Activated T-helper 17 cell treated with anti-CD3 and anti-CD28 coated beads, Interleukin-2, amount 50 U/mL, for 72 hours (primary cell): ENCODE data around the gene CDH23. TPM values are rescaled to one million over a fixed set of nuclear protein-coding genes. Genes with fewer than 3 reads are reported as not detected.

Experiments
- ATAC-seq: fragments of 150-1000 bp; cut with Tn5 transposase; replicated peaks from 2 replicates; pipeline ENCODE4 v1.10.0; 2021; ENCODE audit warnings: mild to moderate bottlenecking, moderate library complexity
- H3K27ac Mint-ChIP-seq: one replicate; pipeline ENCODE4 v1.8.0; 2022; ENCODE audit warnings: mixed read lengths
- H3K27me3 Mint-ChIP-seq: one replicate; pipeline ENCODE4 v1.8.0; 2022; ENCODE audit warnings: mixed read lengths
- H3K36me3 Mint-ChIP-seq: one replicate; pipeline ENCODE4 v1.8.0; 2022; ENCODE audit warnings: low read depth, mild to moderate bottlenecking, mixed read lengths
- H3K4me1 Mint-ChIP-seq: one replicate; pipeline ENCODE4 v1.8.0; 2022; ENCODE audit warnings: mixed read lengths
- H3K4me3 Mint-ChIP-seq: one replicate; pipeline ENCODE4 v1.8.0; 2022; ENCODE audit warnings: mild to moderate bottlenecking, mixed read lengths
- H3K9me3 Mint-ChIP-seq: one replicate; pipeline ENCODE4 v1.8.0; 2022; ENCODE audit warnings: mixed read lengths
- total RNA-seq, 2 donors: library from RNA; stranded (reverse); gene quantifications; one replicate each; pipeline ENCODE4 v1.2.3, GENCODE V29; 2022

CDH23 gene
- total RNA-seq, 2 donors from 2014 or later, result 0.09 to 16.2 TPM

DNA sequence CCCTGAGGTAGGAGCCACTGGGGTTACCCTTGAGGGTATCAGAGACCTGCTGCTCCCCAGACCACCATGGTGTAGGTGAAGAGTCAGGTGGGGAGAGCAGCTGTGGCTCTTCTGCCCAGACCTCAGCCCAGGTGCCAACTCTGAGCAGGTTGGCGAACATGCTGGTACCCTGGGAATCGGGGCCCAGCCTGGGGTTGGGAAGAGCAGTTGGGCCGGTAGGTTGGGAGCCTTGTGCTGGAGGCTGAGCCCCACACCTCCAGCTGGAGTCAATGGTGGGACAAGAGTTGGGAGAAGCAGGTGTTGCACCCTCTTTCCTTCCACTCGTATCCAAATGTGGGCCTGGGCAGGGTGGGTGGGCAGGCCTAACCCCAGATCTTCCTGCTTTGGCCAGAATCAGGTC, 114.5 kb downstream of the CDH23 start:
- Mint-ChIP-seq H3K9me3 (no peaks in the 10 kb centered on the region), H3K27me3 (peaks cover under 1% of the 10 kb centered on the region), H3K4me3 (no peak overlapping the region), H3K27ac (no peak overlapping the region), H3K4me1 (no peaks in the 10 kb centered on the region), H3K36me3 (no peaks in the 10 kb centered on the region)
- ATAC-seq, result no peak

DNA sequence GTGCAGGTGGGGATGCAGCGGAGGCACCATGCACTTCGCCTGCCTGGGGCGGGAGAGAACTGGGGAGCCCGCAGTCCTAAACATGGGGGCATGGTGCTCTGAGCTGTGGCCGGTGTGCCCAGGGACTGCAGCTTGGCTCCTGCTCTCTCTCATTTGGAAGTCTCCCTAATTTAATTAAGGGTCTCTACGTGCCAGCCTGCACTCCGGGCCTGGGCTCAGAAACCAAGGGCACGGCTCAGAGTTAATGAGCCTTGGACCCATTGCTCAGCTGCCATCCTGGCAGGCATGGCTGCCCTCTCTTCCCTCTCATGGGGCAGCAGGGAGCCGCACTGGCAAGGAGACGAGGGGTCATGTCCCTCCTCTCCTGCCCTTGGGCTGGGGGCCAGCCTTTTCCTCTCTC, 115.6 kb downstream of the CDH23 start:
- Mint-ChIP-seq H3K27ac (no peak overlapping the region), H3K36me3 (no peaks in the 10 kb centered on the region), H3K4me1 (no peaks in the 10 kb centered on the region), H3K27me3 (no peaks in the 10 kb centered on the region), H3K4me3 (no peak overlapping the region), H3K9me3 (no peaks in the 10 kb centered on the region)
- no peak for ATAC-seq

DNA sequence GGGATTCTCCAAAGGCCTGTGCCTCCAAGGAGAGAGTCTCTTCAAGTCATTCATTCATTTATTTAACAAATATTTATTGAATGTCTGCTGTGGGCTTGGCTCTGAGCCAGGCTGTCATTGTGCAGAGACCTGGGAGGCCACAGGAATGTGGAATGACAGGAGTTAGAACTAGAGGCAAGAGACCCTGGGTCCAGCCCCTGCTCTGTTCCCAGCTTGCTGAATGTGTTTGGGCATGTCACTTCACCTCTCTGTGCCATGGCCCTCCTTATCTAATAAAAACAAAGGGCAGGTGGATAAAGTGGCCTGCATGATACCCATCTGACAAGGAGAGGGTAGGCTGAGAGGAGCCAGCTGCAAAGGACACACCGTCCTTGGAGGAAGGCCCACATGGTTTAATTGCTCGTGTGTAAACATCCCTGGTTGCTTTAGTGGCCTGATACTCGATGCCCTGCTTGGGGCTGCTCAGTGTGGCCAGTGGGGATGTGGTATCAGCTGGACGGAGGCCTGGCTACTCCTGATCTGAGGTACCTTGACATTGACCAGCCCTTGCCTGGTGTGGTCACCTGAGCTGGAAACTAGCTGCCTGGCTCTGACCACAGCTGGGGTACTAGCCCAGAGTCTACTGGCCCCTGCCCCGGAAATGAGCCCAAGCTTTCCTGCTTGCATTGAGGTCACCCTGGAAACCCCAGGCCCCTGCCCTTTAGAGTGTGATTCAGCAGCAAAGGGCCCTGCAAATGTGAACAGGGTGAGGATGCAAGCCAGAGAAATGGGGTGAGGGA, 116.2 kb downstream of the CDH23 start:
- peak; percentile 2 for ATAC-seq
- Mint-ChIP-seq H3K4me3 (no peak overlapping the region), H3K36me3 (no peaks in the 10 kb centered on the region)

DNA sequence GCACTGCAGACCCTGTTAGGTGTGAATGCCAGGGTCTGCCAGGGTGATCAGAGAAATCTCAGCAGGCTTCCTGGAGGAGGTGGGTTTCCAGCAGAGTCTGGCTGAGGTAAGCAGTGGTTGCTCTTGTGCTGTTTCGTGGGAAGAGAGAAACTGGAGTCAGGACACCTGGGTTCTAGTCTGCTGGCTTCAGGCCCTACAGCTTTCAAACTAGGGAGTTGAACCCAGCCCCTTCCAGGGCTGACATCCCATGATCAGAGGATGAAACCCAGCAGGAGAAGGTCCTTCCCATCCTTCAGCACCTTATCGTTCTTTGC, 116.8 kb downstream of the CDH23 start:
- Mint-ChIP-seq H3K4me1 (no peaks in the 10 kb centered on the region), H3K36me3 (no peaks in the 10 kb centered on the region), H3K4me3 (no peak overlapping the region), H3K27ac (no peak overlapping the region), H3K27me3 (no peaks in the 10 kb centered on the region), H3K9me3 (no peaks in the 10 kb centered on the region)
- no peak for ATAC-seq

More for the DNA sequence above, 116.2 kb downstream of the CDH23 start:
- H3K9me3 Mint-ChIP-seq, result no peaks in the 10 kb centered on the region
- no peaks in the 10 kb centered on the region for H3K4me1 Mint-ChIP-seq
- H3K27ac Mint-ChIP-seq, result no peak overlapping the region
- H3K27me3 Mint-ChIP-seq, result no peaks in the 10 kb centered on the region

DNA sequence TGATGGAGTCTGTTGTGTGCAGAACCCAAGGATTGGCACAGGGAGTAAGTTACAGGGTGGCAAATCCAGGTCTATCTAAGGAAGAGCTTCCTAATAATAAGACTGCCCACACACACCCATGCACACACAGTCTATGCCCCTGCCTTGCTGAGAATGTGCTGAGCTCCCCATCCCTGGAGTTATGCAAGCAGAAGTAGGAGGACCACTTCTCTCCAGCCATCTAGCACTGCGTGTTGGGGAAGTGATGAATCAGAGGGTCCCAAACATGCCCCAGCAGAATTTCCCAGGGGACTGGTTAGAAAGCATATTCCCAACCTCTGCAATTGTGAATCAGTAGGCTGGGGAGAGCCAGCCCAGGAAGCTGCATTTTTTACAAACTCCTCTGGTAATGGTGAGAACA, 117.2 kb downstream of the CDH23 start:
- Mint-ChIP-seq H3K9me3 (no peaks in the 10 kb centered on the region), H3K27ac (no peak overlapping the region), H3K27me3 (no peaks in the 10 kb centered on the region), H3K4me1 (no peaks in the 10 kb centered on the region), H3K4me3 (no peak overlapping the region), H3K36me3 (no peaks in the 10 kb centered on the region)
- no peak for ATAC-seq

DNA sequence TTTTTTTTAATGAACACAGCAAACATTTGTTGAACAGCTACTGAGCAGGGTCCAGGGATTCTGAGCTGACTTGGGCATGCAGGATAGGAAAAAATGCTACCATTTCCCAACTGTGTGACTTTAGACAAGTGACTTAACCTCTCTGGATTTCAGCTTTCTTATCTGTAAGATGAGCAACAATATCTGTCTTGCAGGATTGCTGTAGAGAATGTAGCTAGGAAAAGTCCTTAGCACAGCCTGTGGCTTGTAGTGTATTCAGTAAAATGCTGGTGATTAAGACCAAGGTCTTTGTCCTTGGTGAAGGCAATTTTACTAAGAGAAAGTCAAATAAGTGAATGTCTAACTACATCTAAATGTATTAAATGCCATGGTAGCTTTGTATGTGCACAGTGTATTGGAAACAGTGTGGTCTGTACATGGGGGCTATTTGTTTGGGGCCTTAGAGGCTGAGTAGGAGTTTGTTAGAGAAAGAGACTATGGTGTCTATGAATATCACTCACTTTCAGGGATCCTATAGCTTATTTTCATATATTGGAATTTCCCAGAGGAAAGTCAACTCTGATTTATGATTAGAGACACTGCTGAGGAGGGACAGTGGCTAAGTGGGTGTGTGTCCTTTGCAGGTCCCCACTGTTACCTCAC, 118.9 kb downstream of the CDH23 start:
- ATAC-seq, result no peak
- Mint-ChIP-seq H3K4me3 (no peak overlapping the region), H3K27me3 (no peaks in the 10 kb centered on the region), H3K27ac (no peak overlapping the region), H3K4me1 (no peaks in the 10 kb centered on the region), H3K9me3 (no peaks in the 10 kb centered on the region), H3K36me3 (no peaks in the 10 kb centered on the region)

DNA sequence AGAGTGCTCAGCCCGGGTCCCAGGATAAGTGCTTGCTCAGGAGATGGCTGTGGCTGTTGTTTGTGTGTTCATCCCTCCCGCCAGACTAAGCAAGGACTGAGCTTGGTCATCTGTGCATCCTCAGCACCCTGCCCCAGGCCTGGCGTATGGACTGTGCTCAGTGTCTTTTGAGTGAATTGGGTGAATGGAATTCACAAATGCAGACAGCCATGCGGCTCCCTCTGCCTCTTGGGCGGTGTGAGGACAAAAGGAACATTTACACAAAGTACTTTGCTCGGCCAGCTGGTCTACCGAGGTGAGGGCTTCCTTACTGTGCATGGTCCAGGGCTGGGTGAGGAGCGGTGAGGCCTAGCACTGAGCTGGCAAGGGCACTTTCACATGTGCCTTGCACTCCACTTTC, 120.2 kb downstream of the CDH23 start:
- H3K27ac Mint-ChIP-seq, result no peak overlapping the region
- H3K4me1 Mint-ChIP-seq, result no peaks in the 10 kb centered on the region
- no peak overlapping the region for H3K4me3 Mint-ChIP-seq
- H3K9me3 Mint-ChIP-seq, result no peaks in the 10 kb centered on the region
- no peaks in the 10 kb centered on the region for H3K36me3 Mint-ChIP-seq
- H3K27me3 Mint-ChIP-seq, result no peaks in the 10 kb centered on the region
- no peak for ATAC-seq

DNA sequence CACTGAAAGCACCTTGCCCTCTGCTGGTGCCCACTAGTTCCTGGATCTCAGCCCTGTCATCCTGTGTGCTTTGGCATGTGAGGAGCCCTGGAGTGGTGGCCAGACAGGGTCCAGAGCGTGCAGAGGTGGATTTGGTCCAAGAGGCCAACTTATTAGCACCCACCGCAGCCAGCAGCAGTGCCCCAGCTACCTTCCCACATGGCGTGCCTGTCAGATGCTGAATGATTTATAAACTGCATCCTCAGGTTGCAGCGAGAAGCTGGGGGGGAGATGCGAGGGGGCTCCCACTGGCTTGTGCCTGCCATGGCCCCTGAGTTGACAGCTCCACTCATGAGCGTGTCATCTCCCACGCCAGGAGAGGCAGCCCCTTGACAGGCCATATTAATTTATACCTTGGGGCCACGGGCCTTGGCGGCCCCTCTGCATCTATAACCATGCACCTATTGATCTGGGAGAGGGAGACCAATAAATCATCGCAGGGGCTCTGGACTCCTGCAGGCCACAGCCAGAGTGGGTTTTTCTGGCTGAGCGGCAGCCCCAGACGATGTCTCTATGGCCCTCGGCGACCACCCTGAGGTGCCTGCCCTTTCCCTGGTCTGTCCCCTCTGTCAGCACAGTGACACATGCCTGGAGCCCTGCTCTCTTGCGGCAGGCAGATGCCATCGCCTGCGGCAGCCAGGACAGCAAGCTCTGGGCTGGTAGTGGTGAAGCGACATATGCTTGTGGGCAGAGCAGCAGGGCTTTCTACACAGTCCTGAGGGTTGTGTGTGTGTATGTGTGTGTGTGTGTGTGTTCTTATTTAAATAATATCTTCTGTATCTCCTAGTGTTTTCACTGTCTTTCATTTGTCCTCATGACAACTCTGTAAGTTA, 120.8 kb downstream of the CDH23 start:
- no peak overlapping the region for H3K4me3 Mint-ChIP-seq
- no peaks in the 10 kb centered on the region for H3K27me3 Mint-ChIP-seq
- no peaks in the 10 kb centered on the region for H3K4me1 Mint-ChIP-seq
- ATAC-seq, result no peak
- H3K27ac Mint-ChIP-seq, result no peak overlapping the region
- H3K36me3 Mint-ChIP-seq, result no peaks in the 10 kb centered on the region
- H3K9me3 Mint-ChIP-seq, result no peaks in the 10 kb centered on the region

DNA sequence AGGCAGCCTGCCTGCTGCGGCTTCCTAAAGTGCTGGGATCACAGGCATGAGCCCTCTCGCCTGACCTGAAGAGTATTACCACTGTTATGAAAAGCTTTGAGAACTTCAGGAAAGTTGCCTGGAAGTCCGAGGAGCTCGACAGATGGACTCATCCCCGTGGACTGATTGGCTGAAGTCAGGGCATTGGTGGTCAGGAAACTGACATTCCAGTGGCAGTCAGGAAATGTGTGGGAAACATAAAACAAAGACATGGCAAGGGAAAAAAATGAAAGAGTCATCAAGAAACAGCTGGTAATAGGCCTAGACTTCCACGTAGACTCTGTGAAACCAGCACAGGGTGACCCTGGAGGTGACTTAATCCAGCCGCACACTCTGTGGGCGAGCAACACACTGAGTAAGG, 123.3 kb downstream of the CDH23 start:
- no peak overlapping the region for H3K4me3 Mint-ChIP-seq
- no peaks in the 10 kb centered on the region for H3K4me1 Mint-ChIP-seq
- H3K9me3 Mint-ChIP-seq, result no peaks in the 10 kb centered on the region
- no peak for ATAC-seq
- no peak overlapping the region for H3K27ac Mint-ChIP-seq
- H3K27me3 Mint-ChIP-seq, result peaks cover 5% of the 10 kb centered on the region
- H3K36me3 Mint-ChIP-seq, result no peaks in the 10 kb centered on the region

DNA sequence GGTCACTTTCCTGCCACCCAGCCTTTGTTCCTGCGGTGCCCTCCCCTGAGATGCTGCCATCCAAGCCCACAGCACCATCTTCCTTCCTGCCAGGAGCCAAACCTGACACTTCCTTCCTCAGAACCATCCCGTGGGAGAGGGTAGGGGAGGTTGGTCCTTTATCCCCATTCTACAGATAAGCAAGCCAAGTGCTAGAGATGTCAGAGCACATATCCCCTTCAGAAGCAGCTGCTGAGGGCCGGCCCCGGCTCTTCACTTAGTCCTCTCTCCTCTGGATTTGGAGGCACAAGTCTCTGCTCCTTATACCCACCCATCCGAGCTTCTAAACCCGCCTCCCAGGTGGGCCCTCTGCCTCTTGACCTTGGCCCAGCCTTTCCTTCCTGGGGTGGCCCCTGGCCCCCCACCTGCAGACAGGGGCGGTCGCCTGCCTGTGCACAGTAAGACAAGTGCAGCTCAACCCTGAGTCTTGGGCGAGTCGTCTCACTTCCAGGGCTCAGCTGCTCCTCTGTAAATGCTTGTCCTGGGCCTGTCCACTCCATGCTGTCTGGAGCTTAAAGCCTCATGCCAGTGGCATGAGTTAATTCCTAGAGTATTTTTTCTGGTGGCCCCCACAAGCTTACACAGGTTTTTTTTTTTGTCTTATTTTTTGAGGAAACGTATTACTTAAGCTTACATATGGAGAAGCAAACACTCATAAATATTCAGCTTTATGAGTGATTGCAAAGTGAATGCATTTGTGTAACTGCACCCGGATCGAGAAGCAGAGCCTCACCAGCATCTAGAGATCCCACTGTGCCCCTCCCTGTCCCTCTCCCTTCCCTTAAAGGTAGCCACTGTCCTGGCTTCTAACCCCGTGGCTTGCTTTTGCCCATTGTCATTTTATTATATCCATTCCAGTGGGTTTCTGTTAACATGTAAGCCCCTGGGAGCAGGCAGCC, 125.1 kb downstream of the CDH23 start:
- Mint-ChIP-seq H3K36me3 (no peaks in the 10 kb centered on the region), H3K4me1 (no peaks in the 10 kb centered on the region), H3K4me3 (no peak overlapping the region), H3K27me3 (peaks cover 5% of the 10 kb centered on the region), H3K27ac (no peak overlapping the region), H3K9me3 (no peaks in the 10 kb centered on the region)
- no peak for ATAC-seq

DNA sequence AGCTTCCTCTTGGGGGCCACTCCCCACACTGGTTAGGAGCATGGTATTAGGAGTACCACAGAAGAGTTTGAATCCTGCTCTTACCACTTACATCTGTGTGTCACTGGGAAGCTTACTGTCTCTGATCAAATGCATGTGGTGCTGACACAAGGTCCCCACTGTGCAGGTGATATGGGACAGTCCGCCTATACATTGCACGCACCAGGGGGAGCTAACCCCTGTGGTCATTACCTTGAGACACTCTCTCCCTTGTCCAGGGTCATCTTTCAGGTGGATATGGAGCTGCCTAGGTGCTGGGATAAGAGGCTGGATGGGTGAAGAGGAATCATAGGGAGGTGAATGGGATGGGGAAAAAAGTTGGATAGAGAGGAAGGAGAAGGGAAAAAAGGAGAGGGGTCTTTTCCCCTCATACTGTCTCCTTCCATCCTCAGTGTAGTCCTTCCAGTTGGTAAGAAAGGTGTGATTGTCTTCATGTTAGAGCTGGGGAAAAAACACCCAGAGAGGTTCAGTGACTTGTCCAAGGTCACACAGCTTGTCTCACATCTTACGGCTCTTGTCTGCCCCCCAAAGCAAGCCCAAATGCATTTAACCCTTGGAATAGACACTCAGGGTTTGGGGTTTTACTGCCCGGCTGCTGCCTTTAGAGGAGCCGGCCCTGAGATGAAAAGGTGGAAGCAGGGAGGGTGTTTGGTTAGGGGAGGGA, 125.9 kb downstream of the CDH23 start:
- no peak overlapping the region for H3K27ac Mint-ChIP-seq
- H3K9me3 Mint-ChIP-seq, result no peaks in the 10 kb centered on the region
- H3K36me3 Mint-ChIP-seq, result no peaks in the 10 kb centered on the region
- no peak for ATAC-seq
- no peak overlapping the region for H3K4me3 Mint-ChIP-seq
- peaks cover 5% of the 10 kb centered on the region for H3K27me3 Mint-ChIP-seq
- H3K4me1 Mint-ChIP-seq, result no peaks in the 10 kb centered on the region

DNA sequence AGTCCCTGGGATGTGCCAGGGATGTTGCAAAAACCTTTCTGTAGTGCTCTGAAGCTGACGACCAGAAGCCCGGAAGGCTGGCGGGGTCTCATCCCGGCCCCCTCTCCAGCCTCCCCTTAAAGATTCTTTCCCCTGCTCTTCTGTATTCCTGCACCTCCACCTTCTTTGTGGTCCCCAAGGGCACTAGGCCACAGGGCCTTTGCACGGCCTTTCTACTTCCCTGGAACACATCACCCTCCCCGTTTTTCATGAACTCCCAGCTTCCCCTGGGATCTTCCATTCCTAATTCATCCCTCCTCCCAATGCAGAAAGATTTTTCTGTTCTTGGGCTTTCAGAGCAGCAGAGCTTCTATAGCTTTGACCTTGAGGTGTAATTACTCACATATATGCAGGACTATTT, 127.0 kb downstream of the CDH23 start:
- Mint-ChIP-seq H3K36me3 (no peaks in the 10 kb centered on the region), H3K27me3 (peaks cover 5% of the 10 kb centered on the region), H3K27ac (no peak overlapping the region), H3K4me3 (no peak overlapping the region), H3K9me3 (no peaks in the 10 kb centered on the region), H3K4me1 (no peaks in the 10 kb centered on the region)
- ATAC-seq, result no peak

DNA sequence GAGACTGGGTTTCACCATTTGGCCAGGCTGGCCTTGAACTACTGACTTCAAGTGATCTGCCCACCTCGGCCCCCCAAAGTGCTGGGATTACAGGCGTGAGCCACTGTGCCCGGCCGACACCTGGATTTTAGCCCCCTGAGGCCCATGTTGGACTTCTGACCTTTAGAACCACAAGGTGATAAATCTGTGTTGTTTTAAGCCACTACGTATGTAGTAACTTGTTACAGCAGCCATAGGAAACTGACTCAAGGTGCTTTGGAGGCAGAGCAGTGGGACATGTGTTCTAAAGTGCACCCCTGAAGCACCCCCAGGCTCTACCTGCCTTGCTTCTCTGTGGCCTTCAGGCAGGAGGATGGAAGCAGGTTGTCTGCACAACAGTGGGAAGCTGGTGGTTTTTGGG, 128.4 kb downstream of the CDH23 start:
- H3K36me3 Mint-ChIP-seq, result no peaks in the 10 kb centered on the region
- no peak for ATAC-seq
- no peak overlapping the region for H3K4me3 Mint-ChIP-seq
- no peaks in the 10 kb centered on the region for H3K9me3 Mint-ChIP-seq
- H3K4me1 Mint-ChIP-seq, result no peaks in the 10 kb centered on the region
- no peak overlapping the region for H3K27ac Mint-ChIP-seq
- peaks cover 5% of the 10 kb centered on the region for H3K27me3 Mint-ChIP-seq

DNA sequence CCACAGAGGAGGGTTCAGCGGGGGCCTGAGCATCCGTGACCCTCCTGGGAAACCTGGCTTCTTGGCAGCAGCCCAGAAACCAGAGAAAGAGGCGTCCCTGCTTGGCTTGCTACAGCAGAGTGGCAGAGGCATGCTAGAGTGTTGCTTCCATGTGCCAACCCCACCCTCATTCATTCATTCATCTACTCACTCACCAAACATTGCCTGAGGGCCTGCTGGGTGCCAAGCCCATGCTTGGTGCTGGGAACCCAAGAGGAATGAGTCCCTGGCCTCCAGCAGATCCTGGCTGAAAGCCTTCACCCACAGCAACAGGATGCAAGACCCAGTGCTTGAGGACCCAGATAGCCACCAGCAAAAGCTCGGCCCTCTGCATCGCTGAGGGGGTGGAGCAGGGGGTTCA, 129.0 kb downstream of the CDH23 start:
- H3K36me3 Mint-ChIP-seq, result no peaks in the 10 kb centered on the region
- no peaks in the 10 kb centered on the region for H3K4me1 Mint-ChIP-seq
- ATAC-seq, result no peak
- peaks cover 5% of the 10 kb centered on the region for H3K27me3 Mint-ChIP-seq
- H3K9me3 Mint-ChIP-seq, result no peaks in the 10 kb centered on the region
- no peak overlapping the region for H3K27ac Mint-ChIP-seq
- H3K4me3 Mint-ChIP-seq, result no peak overlapping the region
